ENCODE measurements around the gene SFTPB.

The SFTPB gene

DNA sequence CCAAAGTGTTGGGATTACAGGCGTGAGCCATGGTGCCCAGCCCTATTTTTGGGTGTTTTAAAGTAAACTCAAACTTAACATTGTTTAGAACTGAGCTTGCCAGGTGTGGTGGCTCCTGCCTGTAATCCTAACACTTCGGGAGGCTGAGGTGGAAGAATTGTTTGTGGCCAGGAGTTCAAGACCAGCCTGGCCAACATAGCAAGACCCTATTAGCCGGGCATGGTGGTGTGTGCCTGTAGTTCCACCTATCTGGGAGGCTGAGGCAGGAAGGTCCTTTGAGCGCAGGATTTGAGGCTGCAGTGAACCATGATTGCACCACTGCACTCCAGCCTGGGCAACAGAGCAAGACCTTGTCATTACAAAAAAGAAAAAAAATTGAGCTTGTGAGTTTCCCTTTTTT, 17.5 kb downstream of the SFTPB start:
- Histone ChIP-seq H3K4me3 (ENCODE audit: low read length) (no peak overlapping the region), H3K9ac (ENCODE audit: low read length) (no peak overlapping the region), H3K4me1 (ENCODE audit: control insufficient read depth, insufficient read depth, low read length) (peaks cover 34% of the 10 kb centered on the region), H3K27me3 (replicated peaks; ENCODE audit: control insufficient read depth, insufficient read depth, low read length) (no peaks in the 10 kb centered on the region), H3K9me3 (ENCODE audit: control insufficient read depth, low read length) (no peaks in the 10 kb centered on the region), H3K36me3 (ENCODE audit: control insufficient read depth, insufficient read depth, low read length, severe bottlenecking) (peaks cover 70% of the 10 kb centered on the region)
- DNase-seq (ENCODE audit: low read depth): no peak

DNA sequence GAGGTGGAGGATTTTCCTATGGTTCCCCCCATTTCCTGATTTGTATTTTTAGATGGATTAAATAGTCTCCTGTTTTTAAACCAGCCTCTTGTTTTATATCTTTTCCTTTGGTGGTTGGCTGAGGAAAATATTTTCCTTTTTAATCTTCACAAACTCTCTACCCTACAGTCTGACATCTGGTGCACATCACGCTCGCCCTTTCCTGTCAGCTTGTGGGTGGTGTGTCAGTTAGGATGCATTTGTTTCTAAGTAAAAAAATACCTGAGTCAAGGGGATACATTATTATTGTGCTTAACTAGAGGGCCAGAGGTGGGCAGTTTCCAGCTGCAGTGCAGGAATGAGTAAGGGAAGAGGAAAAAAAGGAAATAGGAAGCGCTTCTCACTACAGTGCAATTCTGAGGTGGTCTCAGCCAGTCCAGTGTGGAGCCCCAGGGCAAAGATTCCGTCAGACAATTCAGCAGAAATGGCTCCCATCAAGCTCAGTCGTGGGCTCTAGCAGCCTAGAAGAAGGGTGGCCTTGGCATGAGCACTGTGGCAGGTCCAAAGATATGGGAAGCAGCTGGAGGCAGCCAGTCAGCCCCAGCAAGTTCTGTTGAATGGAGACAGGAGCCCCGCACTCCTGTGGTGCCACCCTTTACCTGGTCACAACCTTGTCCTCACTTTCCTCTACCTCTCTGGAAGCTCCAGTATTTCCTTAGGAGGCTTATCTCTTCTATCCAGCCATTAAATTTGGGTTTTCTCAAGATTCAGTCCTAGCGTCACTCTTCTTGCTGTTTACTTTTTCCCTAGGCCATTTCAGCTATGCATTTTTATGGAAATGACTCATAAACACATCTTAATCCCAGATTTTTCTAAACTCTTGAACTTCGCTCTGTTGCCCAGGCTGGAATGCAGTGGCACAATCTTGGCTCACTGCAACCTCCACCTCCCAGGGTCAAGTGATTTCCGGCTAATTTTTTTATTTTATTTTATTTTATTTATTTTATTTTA, 18.5 kb downstream of the SFTPB start:
- DNase-seq (ENCODE audit: low read depth): peak; percentile 75
- H3K9me3 ChIP-seq (ENCODE audit: control insufficient read depth, low read length): no peaks in the 10 kb centered on the region
- H3K9ac ChIP-seq (ENCODE audit: low read length): peak overlapping the region; percentile 27
- no peak overlapping the region for H3K4me3 ChIP-seq (ENCODE audit: low read length)
- peaks cover 32% of the 10 kb centered on the region for H3K4me1 ChIP-seq (ENCODE audit: control insufficient read depth, insufficient read depth, low read length)
- H3K36me3 ChIP-seq (ENCODE audit: control insufficient read depth, insufficient read depth, low read length, severe bottlenecking): peaks cover 80% of the 10 kb centered on the region
- H3K27me3 ChIP-seq (replicated peaks; ENCODE audit: control insufficient read depth, insufficient read depth, low read length): no peaks in the 10 kb centered on the region

DNA sequence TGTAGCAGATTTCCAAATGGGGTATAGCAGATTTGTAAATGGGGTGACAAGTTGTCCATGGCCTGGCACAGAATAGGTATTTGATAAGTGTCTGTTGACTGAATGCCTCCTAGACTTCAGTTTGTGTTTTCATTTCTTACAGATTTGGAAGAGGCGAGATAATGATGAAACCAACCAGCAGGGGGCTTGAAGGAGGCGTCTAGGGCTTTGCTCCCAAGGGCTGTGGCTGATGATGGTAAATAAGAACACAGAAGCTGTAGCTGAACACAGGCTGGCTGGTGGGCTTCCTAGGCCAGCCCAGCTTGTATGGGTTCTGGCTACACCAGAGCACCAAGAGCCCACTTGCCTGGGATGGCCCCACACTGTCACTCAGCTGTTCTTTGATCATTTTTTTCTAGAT, 19.4 kb downstream of the SFTPB start:
- Histone ChIP-seq H3K27me3 (replicated peaks; ENCODE audit: control insufficient read depth, insufficient read depth, low read length) (no peaks in the 10 kb centered on the region), H3K36me3 (ENCODE audit: control insufficient read depth, insufficient read depth, low read length, severe bottlenecking) (peaks cover 81% of the 10 kb centered on the region), H3K4me1 (ENCODE audit: control insufficient read depth, insufficient read depth, low read length) (peaks cover 32% of the 10 kb centered on the region), H3K4me3 (ENCODE audit: low read length) (no peak overlapping the region), H3K9ac (ENCODE audit: low read length) (no peak overlapping the region), H3K9me3 (ENCODE audit: control insufficient read depth, low read length) (no peaks in the 10 kb centered on the region)
- peak; percentile 86 for DNase-seq (ENCODE audit: low read depth)

DNA sequence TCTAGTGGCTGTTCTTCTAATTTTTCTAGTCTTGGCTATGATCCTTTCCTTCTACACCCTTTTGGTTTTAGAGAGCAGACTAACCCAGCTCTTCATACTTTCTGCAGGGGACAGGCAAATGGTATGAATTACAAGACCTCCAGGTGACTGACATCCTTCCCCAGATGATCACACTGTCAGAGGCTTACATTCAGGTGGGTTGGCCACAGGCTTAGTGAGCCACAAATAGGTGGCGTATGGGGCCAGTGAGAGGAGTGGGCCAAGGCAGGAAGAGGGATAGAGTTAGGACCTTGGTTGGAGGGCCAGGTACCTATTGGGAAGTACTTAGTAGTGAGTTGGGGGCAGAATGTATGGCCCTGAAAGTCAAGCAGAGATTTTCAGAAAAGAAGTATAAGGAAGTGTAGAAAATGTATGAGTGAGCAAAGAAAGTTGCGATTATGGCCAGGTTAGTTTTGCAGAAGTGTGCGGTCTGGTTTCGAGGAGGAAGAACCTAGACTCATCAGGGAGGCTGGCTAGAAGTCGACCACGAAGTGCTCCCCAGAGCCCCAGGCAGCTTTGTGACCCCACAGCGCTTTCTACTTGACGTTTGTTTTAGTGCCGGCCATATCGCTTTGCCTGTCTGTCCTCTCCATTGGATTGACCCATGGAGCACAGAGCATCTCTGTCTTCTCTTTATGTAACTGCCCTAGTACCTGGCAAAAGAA, 20.0 kb downstream of the SFTPB start:
- Histone ChIP-seq H3K9me3 (ENCODE audit: control insufficient read depth, low read length) (no peaks in the 10 kb centered on the region), H3K9ac (ENCODE audit: low read length) (no peak overlapping the region), H3K4me3 (ENCODE audit: low read length) (no peak overlapping the region), H3K4me1 (ENCODE audit: control insufficient read depth, insufficient read depth, low read length) (peaks cover 28% of the 10 kb centered on the region), H3K27me3 (replicated peaks; ENCODE audit: control insufficient read depth, insufficient read depth, low read length) (no peaks in the 10 kb centered on the region), H3K36me3 (ENCODE audit: control insufficient read depth, insufficient read depth, low read length, severe bottlenecking) (peaks cover 87% of the 10 kb centered on the region)
- no peak for DNase-seq (ENCODE audit: low read depth)

DNA sequence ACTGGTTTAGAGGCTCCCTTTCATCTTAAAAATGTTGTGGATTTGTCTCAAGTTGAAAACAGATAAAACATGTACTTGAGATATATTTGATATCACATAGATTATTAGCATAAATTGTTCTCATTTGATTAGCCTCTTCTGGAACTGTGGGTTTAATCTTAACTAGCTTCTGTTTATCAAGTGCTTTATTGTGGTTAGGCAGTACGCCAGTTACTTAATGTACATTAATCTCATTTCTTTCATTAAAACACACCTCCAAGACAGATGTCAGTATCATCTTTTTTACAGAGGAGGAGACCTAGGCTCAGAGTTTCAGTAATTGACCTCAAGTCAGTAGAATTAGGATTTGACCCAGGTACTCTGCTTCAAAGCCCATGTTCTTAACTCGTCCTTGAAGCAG, 21.8 kb downstream of the SFTPB start:
- H3K4me1 ChIP-seq (ENCODE audit: control insufficient read depth, insufficient read depth, low read length): peaks cover 16% of the 10 kb centered on the region
- no peak overlapping the region for H3K9ac ChIP-seq (ENCODE audit: low read length)
- no peaks in the 10 kb centered on the region for H3K9me3 ChIP-seq (ENCODE audit: control insufficient read depth, low read length)
- H3K4me3 ChIP-seq (ENCODE audit: low read length): no peak overlapping the region
- H3K27me3 ChIP-seq (replicated peaks; ENCODE audit: control insufficient read depth, insufficient read depth, low read length): no peaks in the 10 kb centered on the region
- no peak for DNase-seq (ENCODE audit: low read depth)
- H3K36me3 ChIP-seq (ENCODE audit: control insufficient read depth, insufficient read depth, low read length, severe bottlenecking): peaks cover 96% of the 10 kb centered on the region

DNA sequence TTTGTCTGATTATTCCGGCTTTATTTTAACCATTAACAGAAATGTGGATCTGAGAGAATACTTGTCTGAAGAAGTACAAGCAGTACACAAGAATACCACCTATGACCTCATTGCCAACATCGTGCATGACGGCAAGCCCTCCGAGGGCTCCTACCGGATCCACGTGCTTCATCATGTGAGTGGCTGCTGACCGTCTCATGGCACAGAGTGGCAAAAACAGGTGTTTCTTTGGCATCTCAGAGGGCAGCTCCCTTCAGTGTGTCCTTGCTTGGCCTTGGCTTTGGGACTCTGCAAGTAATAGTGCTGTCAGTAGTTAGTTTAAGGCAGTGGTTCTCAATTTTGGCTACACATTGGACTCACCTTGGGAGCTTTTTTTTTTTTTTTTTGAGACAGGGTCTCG, 23.1 kb downstream of the SFTPB start:
- Histone ChIP-seq H3K9ac (ENCODE audit: low read length) (no peak overlapping the region), H3K4me3 (ENCODE audit: low read length) (no peak overlapping the region), H3K36me3 (ENCODE audit: control insufficient read depth, insufficient read depth, low read length, severe bottlenecking) (peaks cover 98% of the 10 kb centered on the region), H3K27me3 (replicated peaks; ENCODE audit: control insufficient read depth, insufficient read depth, low read length) (no peaks in the 10 kb centered on the region), H3K4me1 (ENCODE audit: control insufficient read depth, insufficient read depth, low read length) (peaks cover 12% of the 10 kb centered on the region), H3K9me3 (ENCODE audit: control insufficient read depth, low read length) (no peaks in the 10 kb centered on the region)
- no peak for DNase-seq (ENCODE audit: low read depth)

DNA sequence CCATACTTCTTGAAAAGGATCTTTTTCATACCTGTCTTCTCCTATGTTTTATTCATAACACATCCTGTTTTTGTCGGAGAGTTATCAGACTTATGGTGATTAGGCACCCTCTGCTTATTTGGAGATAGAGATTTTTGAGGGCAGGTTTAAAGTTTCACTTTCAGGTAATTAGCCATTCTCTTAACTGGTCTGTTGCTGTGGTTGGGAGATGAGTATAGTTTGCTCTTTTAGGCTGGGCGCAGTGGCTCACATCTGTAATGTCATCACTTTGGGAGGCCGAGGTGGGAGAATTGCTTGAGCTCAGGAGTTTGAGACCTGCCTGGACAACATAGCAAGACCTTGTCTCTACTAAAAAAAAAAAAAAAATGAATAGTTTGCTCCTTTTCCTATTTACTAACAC, 25.3 kb downstream of the SFTPB start:
- DNase-seq (ENCODE audit: low read depth): no peak
- Histone ChIP-seq H3K4me3 (ENCODE audit: low read length) (no peak overlapping the region), H3K9me3 (ENCODE audit: control insufficient read depth, low read length) (no peaks in the 10 kb centered on the region), H3K4me1 (ENCODE audit: control insufficient read depth, insufficient read depth, low read length) (no peaks in the 10 kb centered on the region), H3K27me3 (replicated peaks; ENCODE audit: control insufficient read depth, insufficient read depth, low read length) (no peaks in the 10 kb centered on the region), H3K36me3 (ENCODE audit: control insufficient read depth, insufficient read depth, low read length, severe bottlenecking) (peaks cover 96% of the 10 kb centered on the region), H3K9ac (ENCODE audit: low read length) (no peak overlapping the region)

DNA sequence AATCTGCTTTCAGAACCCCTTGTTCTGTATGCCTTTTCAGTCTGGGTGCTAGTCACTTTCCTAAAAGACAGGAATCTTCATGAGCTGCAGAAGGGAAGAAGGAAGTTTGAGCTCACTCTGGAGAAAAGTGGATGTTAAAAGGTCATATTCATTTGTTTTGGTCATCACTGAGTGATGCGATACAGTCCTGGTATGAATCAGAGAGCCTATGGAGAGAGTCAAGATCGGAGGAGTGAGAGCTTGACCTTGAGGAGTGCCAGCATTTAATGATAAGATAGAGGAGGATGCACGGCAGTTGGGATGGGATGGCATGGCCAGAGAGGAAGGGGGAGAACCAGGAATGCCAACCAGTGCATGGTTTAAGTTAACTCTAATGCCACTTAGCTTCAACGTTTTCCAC, 32.4 kb downstream of the SFTPB start:
- Histone ChIP-seq H3K27me3 (replicated peaks; ENCODE audit: control insufficient read depth, insufficient read depth, low read length) (no peaks in the 10 kb centered on the region), H3K9ac (ENCODE audit: low read length) (no peak overlapping the region), H3K36me3 (ENCODE audit: control insufficient read depth, insufficient read depth, low read length, severe bottlenecking) (peaks cover 81% of the 10 kb centered on the region), H3K4me3 (ENCODE audit: low read length) (no peak overlapping the region), H3K4me1 (ENCODE audit: control insufficient read depth, insufficient read depth, low read length) (no peaks in the 10 kb centered on the region), H3K9me3 (ENCODE audit: control insufficient read depth, low read length) (no peaks in the 10 kb centered on the region)
- DNase-seq (ENCODE audit: low read depth): no peak

DNA sequence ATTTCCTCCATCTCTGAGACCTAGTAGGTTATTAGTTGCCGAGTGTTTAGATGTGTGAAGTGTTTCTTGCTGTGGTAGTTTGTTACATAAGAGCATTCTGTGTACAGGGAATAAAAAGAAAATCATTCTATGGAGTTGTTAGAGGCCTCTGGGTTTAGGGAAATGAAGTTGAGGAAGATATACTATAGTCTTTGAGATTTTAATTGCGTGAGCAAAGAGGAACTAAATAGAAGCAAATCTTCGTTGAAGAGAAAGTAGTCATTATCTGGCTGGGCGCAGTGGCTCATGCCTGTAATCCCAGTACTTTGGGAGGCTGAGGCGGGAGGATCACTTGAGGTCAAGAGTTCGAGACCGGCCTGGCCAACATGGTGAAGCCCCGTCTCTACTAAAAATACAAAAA, 33.0 kb downstream of the SFTPB start:
- H3K9me3 ChIP-seq (ENCODE audit: control insufficient read depth, low read length): no peaks in the 10 kb centered on the region
- peaks cover 82% of the 10 kb centered on the region for H3K36me3 ChIP-seq (ENCODE audit: control insufficient read depth, insufficient read depth, low read length, severe bottlenecking)
- no peak for DNase-seq (ENCODE audit: low read depth)
- H3K9ac ChIP-seq (ENCODE audit: low read length): no peak overlapping the region
- H3K27me3 ChIP-seq (replicated peaks; ENCODE audit: control insufficient read depth, insufficient read depth, low read length): no peaks in the 10 kb centered on the region
- H3K4me1 ChIP-seq (ENCODE audit: control insufficient read depth, insufficient read depth, low read length): no peaks in the 10 kb centered on the region
- H3K4me3 ChIP-seq (ENCODE audit: low read length): no peak overlapping the region

DNA sequence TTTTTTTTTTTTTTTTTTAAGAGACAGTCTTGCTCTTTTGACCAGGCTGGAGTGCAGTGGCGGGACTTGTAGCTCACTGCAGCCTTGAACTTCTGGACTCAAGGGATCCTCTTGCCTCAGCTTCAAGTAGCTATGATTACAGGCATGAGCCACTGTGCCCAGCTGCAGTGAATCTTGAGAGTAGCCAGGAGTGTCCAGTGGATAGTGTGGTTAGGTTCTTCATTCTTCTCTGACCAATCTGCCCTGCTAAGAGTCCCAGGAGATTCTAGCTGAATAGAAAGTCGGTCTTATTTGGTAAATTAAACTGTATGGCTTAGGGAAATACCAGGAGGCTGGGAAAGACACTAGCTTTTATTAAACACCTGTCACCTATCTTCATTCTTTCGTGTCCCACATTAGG, 36.7 kb downstream of the SFTPB start:
- H3K9me3 ChIP-seq (ENCODE audit: control insufficient read depth, low read length): no peaks in the 10 kb centered on the region
- H3K36me3 ChIP-seq (ENCODE audit: control insufficient read depth, insufficient read depth, low read length, severe bottlenecking): peaks cover 84% of the 10 kb centered on the region
- H3K4me3 ChIP-seq (ENCODE audit: low read length): no peak overlapping the region
- no peaks in the 10 kb centered on the region for H3K27me3 ChIP-seq (replicated peaks; ENCODE audit: control insufficient read depth, insufficient read depth, low read length)
- H3K4me1 ChIP-seq (ENCODE audit: control insufficient read depth, insufficient read depth, low read length): no peaks in the 10 kb centered on the region
- no peak overlapping the region for H3K9ac ChIP-seq (ENCODE audit: low read length)
- no peak for DNase-seq (ENCODE audit: low read depth)

DNA sequence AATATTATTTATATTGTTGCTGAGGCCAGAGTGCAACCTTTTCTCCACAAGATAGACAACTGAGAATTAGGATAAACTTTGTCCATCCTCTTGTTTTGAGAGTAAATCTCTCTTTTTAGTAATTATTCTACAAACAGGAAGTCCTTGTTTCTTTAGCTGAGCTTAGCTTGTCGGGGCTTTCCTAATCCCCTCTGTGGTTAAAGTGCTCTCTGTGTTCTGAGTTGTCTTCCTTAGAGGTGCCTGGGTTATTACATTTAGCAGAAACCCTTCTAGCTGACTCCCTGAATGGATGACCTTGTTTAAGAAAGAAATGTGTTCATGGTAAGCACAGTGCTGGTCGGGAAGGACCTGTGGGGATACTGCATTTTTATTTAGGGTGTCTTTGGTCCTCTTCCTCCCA, 39.3 kb downstream of the SFTPB start:
- H3K4me3 ChIP-seq (ENCODE audit: low read length): no peak overlapping the region
- H3K36me3 ChIP-seq (ENCODE audit: control insufficient read depth, insufficient read depth, low read length, severe bottlenecking): peaks cover 94% of the 10 kb centered on the region
- H3K9me3 ChIP-seq (ENCODE audit: control insufficient read depth, low read length): no peaks in the 10 kb centered on the region
- no peaks in the 10 kb centered on the region for H3K4me1 ChIP-seq (ENCODE audit: control insufficient read depth, insufficient read depth, low read length)
- H3K27me3 ChIP-seq (replicated peaks; ENCODE audit: control insufficient read depth, insufficient read depth, low read length): no peaks in the 10 kb centered on the region
- DNase-seq (ENCODE audit: low read depth): no peak
- H3K9ac ChIP-seq (ENCODE audit: low read length): no peak overlapping the region

Measured in adipocyte (in vitro differentiated cells).